GM19438 (cell line): ENCODE data around the gene RGCC.

Source experiments
- ATAC-seq: cut with Tn5 transposase; IDR thresholded peaks from one replicate; pipeline ENCODE4 v1.9.1; 2021; ENCODE audit warnings: low read depth; ENCODE audit not compliant: unreplicated experiment

RGCC gene

DNA sequence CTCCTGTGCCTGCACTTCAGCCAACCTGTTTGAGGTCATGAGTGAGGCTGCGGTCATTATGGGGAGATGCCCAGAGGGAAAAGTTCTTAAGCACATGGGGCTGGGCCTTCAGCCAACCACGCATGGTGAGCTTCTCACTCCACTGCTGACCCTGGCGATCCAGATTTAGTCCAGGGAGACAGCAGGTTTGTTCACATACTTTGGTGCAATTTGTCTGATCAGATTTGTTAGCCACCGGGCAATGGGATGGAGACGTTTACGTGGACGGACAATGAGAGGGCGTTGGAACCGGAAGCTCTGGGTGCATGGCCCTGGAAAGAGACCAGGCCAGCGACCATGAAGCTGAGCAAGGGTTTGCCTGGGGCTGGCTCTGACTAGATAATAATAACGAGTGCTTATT lies 56.2 kb downstream of the RGCC start:
- ATAC-seq: no peak

DNA sequence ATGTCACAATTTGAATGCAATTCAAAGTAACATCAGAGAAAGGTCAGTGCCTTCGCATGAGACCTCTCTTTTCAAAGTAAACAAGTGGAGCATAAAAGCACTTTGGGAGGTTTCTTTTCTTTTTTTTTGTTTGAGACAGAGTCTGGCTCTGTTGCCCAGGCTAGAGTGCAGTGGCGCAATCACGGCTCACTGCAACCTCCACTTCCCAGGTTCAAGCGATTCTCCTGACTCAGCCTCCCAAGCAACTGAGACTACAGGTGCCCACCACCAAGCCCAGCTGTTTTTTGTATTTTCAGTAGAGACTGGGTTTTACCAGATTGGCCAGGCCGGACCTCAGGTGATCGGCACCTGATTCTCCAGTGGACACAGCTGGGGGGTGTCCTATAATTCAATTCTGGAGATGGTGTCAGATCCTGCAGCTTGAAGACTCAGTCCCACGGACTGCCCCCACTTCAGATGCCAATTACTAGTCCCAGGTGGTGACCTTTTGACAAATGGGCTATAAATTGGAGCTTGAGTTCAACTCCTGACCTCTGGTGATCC lies 57.6 kb downstream of the RGCC start:
- no peak for ATAC-seq

GRCh38 chr13:41515491-41516139 lies 58.3 kb downstream of the RGCC start:
- no peak for ATAC-seq

DNA sequence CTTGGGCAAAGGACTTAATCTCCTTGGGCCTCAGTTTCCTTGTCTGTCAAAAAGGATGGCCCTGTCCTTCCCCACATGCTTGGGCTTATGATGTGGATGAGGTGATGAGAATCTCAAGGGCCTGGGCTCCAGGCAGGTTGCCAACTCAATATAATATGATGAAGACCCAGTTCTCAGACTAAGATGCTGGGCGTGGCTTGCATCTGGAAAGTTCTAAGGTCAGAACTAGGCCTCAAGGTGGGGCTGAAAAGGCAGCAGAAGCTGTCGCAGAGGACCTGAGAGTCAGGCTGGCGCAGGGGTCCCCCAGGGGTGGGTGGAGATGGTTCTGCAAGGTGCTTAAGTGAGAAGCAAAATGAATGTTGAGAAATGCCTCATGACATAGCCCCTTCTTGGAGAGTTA lies 58.8 kb downstream of the RGCC start:
- ATAC-seq: no peak

- no peak for ATAC-seq
Observed at GRCh38 chr13:41516760-41517159, 59.4 kb downstream of the RGCC start.

GRCh38 chr13:41520016-41520659 lies 62.8 kb downstream of the RGCC start:
- ATAC-seq: no peak
